NCI-H2227 (cell line): ENCODE results near the gene UBE2N.

ENCODE experiments used
- DNase-seq: peaks from one replicate; lab custom pipeline; 2025; ENCODE audit not compliant: unreplicated experiment; lab: John Stamatoyannopoulos, UW

UBE2N gene

DNA sequence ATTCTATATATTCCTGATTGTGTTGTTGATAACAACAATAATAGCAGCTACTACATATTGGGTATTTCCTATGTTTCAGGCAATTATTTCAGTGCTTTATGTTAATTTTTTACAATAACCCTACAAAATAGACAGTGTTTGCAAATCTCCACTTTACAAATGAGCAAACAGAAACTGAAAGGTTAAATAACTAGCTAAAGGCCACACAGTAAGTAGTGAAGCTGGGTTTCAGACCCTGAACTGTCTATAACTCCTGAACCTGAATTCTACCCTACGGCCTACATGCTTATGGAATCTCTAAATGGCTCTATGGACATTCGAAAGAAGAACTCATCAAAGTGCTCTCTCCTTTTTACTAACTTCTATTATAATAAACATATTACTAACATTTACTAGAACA is 83.7 kb downstream of the UBE2N start:
- DNase-seq: no peak

DNA sequence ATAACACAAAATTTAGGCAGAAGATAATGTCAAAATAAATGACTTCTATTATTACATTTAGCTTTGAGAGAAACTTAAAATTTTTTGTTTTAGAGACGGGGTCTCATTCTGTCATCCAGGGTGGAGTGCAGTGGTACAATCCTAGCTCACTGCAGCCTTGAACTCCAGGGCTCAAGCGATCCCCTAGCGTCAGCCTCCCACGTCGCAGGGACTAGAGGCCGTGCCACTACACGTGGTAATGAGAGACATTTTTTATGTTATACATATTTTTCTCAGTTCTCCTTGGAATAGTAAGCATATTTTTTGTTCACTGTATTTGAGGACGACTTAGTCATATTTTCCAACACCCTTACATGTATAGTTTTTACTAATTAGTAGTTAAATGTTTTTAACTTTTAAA is 85.5 kb downstream of the UBE2N start:
- no peak for DNase-seq
